Upper lobe of left lung (tissue), 4 donors: Measurements from ENCODE around the gene TMEM135.

Experiments used
- EP300 ChIP-seq, 4 donors: sonication (generic); formaldehyde crosslinking; IDR thresholded peaks; one replicate each; pipeline ENCODE4 v1.5.1; 2017; ENCODE audit warnings: antibody characterized with exemption in 4 of 4, control low read depth in 2 of 4
- POLR2A ChIP-seq, 4 donors: fragments of 450-650 bp; IDR thresholded peaks; one replicate each; pipeline ENCODE4 v1.5.1; 2016 to 2017; ENCODE audit warnings: antibody characterized with exemption in 4 of 4, mild to moderate bottlenecking in 2 of 4
- POLR2AphosphoS5 ChIP-seq, 2 donors: sonication (generic); formaldehyde crosslinking; IDR thresholded peaks; one replicate each; pipeline ENCODE4 v1.5.1; 2017; ENCODE audit warnings: antibody characterized with exemption in 2 of 2
- TF ChIP-seq, protein P1 (sequence below), 6 experiments: fragments of 450-650 bp in 4 of 6; fragments of 200-600 bp in 2 of 6; sonication (generic) in 2 of 6; IDR thresholded peaks; one replicate each; pipeline ENCODE4 v1.5.1; 2016 to 2019; ENCODE audit warnings: antibody characterized with exemption in 6 of 6

DNA sequence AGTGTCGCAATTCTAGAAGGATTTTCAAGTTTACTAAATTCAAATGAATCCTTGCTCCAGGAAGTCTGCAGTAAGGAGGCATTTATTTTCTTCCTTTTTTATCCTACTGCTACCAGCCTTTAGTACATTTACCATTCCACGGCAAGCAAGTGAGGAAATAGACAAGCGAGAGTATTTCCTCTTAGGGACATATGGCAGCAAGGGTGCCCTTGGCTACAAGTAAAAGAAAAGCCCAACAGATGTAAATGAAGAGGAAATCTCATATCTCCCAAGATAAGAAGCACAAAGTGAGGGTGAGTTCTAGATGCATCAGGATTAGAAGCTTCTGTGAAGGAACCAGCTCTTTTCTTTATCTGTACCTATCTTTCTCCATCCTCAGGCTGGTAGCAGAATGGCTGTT, 44.7 kb upstream of the TMEM135 start:
- TF ChIP-seq, protein P1, sequence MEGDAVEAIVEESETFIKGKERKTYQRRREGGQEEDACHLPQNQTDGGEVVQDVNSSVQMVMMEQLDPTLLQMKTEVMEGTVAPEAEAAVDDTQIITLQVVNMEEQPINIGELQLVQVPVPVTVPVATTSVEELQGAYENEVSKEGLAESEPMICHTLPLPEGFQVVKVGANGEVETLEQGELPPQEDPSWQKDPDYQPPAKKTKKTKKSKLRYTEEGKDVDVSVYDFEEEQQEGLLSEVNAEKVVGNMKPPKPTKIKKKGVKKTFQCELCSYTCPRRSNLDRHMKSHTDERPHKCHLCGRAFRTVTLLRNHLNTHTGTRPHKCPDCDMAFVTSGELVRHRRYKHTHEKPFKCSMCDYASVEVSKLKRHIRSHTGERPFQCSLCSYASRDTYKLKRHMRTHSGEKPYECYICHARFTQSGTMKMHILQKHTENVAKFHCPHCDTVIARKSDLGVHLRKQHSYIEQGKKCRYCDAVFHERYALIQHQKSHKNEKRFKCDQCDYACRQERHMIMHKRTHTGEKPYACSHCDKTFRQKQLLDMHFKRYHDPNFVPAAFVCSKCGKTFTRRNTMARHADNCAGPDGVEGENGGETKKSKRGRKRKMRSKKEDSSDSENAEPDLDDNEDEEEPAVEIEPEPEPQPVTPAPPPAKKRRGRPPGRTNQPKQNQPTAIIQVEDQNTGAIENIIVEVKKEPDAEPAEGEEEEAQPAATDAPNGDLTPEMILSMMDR (IDR thresholded peaks at IDR 0.05): no peak
- TF ChIP-seq POLR2AphosphoS5 (IDR thresholded peaks at IDR 0.05): no peak
- no peak for TF ChIP-seq POLR2A (IDR thresholded peaks at IDR 0.05)
- TF ChIP-seq EP300 (IDR thresholded peaks at IDR 0.05): no peak
